ENCODE measurements around the gene CACNA1I. TPM values are rescaled to one million over a fixed set of nuclear protein-coding genes. Genes with fewer than 3 reads are reported as not detected.

Gene CACNA1I
- total RNA-seq, 2 donors from 2014 or later: 0.69 to 1.0 TPM

- Histone ChIP-seq H3K9me3 (no peaks in the 10 kb centered on the region), H3K4me1 (no peaks in the 10 kb centered on the region), H3K27ac (no peak overlapping the region), H3K4me3 (no peak overlapping the region), H3K36me3 (no peaks in the 10 kb centered on the region), H3K9ac (ENCODE audit: low read depth in 2 of 2, low read length in 2 of 2) (no peak overlapping the region), H3K27me3 (no peaks in the 10 kb centered on the region)
- DNase-seq: no peak
- no peak for TF ChIP-seq CTCF (IDR thresholded peaks at IDR 0.05)
- intact Hi-C loops (cut with DNase I): no loop called here
These were observed 75.0 kb downstream of the CACNA1I start for GRCh38 chr22:39645532-39645931.

- Histone ChIP-seq H3K9me3 (no peaks in the 10 kb centered on the region), H3K4me3 (no peak overlapping the region), H3K9ac (ENCODE audit: low read depth in 2 of 2, low read length in 2 of 2) (no peak overlapping the region), H3K27ac (no peak overlapping the region), H3K4me1 (no peaks in the 10 kb centered on the region), H3K36me3 (no peaks in the 10 kb centered on the region), H3K27me3 (no peaks in the 10 kb centered on the region)
- no peak for DNase-seq
- TF ChIP-seq CTCF (IDR thresholded peaks at IDR 0.05): no peak
- intact Hi-C loops (cut with DNase I): no loop called here
These were observed 76.0 kb downstream of the CACNA1I start for GRCh38 chr22:39646398-39647063.

GRCh38 chr22:39647836-39648629, 77.5 kb downstream of the CACNA1I start:
- DNase-seq: no peak
- no peaks in the 10 kb centered on the region for H3K4me1 ChIP-seq
- TF ChIP-seq CTCF (IDR thresholded peaks at IDR 0.05): no peak

GRCh38 chr22:39648630-39648950, 78.0 kb downstream of the CACNA1I start:
- no peak for TF ChIP-seq CTCF (IDR thresholded peaks at IDR 0.05)
- Histone ChIP-seq H3K9ac (ENCODE audit: low read depth in 2 of 2, low read length in 2 of 2) (no peak overlapping the region), H3K36me3 (no peaks in the 10 kb centered on the region), H3K27ac (no peak overlapping the region), H3K4me1 (no peaks in the 10 kb centered on the region), H3K27me3 (no peaks in the 10 kb centered on the region), H3K4me3 (no peak overlapping the region), H3K9me3 (no peaks in the 10 kb centered on the region)
- no peak for DNase-seq
- intact Hi-C loops (cut with DNase I): no loop called here

More at GRCh38 chr22:39647836-39648629, 77.5 kb downstream of the CACNA1I start:
- H3K9me3 ChIP-seq: no peaks in the 10 kb centered on the region
- H3K4me3 ChIP-seq: no peak overlapping the region
- intact Hi-C loops (cut with DNase I): no loop called here
- no peak overlapping the region for H3K27ac ChIP-seq
- H3K27me3 ChIP-seq: no peaks in the 10 kb centered on the region
- H3K36me3 ChIP-seq: no peaks in the 10 kb centered on the region
- H3K9ac ChIP-seq (ENCODE audit: low read depth in 2 of 2, low read length in 2 of 2): no peak overlapping the region

- Histone ChIP-seq H3K4me1 (no peaks in the 10 kb centered on the region), H3K9ac (ENCODE audit: low read depth in 2 of 2, low read length in 2 of 2) (no peak overlapping the region), H3K36me3 (no peaks in the 10 kb centered on the region), H3K9me3 (no peaks in the 10 kb centered on the region), H3K27me3 (no peaks in the 10 kb centered on the region), H3K4me3 (no peak overlapping the region), H3K27ac (no peak overlapping the region)
- TF ChIP-seq CTCF (IDR thresholded peaks at IDR 0.05): no peak
- no peak for DNase-seq
- intact Hi-C loops (cut with DNase I): no loop called here
These were observed 79.0 kb downstream of the CACNA1I start for GRCh38 chr22:39649500-39650089.
